GM19438 (cell line): ENCODE results near the gene MAML2.

Experiments
- ATAC-seq: cut with Tn5 transposase; IDR thresholded peaks from one replicate; pipeline ENCODE4 v1.9.1; 2021; ENCODE audit warnings: low read depth; ENCODE audit not compliant: unreplicated experiment

MAML2 gene

GRCh38 chr11:96242971-96243647 lies 99.9 kb downstream of the MAML2 start:
- ATAC-seq, result peak; percentile 92

- no peak for ATAC-seq
These were observed 100.7 kb downstream of the MAML2 start for GRCh38 chr11:96242191-96242847.

- no peak for ATAC-seq
These were observed 101.6 kb downstream of the MAML2 start for GRCh38 chr11:96241331-96241841.

GRCh38 chr11:96238563-96239135 lies 104.3 kb downstream of the MAML2 start:
- no peak for ATAC-seq

- no peak for ATAC-seq
These were observed 105.2 kb downstream of the MAML2 start for GRCh38 chr11:96237766-96238266.

GRCh38 chr11:96235751-96236150 lies 107.2 kb downstream of the MAML2 start:
- peak; percentile 85 for ATAC-seq

GRCh38 chr11:96234866-96235441 lies 108.0 kb downstream of the MAML2 start:
- no peak for ATAC-seq

GRCh38 chr11:96232132-96232531 lies 110.9 kb downstream of the MAML2 start:
- no peak for ATAC-seq

GRCh38 chr11:96230686-96231085 lies 112.3 kb downstream of the MAML2 start:
- ATAC-seq, result no peak

- no peak for ATAC-seq
These were observed 113.5 kb downstream of the MAML2 start for GRCh38 chr11:96229354-96229977.

GRCh38 chr11:96228910-96229309 lies 114.1 kb downstream of the MAML2 start:
- ATAC-seq, result no peak

- no peak for ATAC-seq
These were observed 114.5 kb downstream of the MAML2 start for GRCh38 chr11:96228473-96228891.

- no peak for ATAC-seq
These were observed 115.8 kb downstream of the MAML2 start for GRCh38 chr11:96227244-96227643.

- ATAC-seq, result no peak
These were observed 119.9 kb downstream of the MAML2 start for GRCh38 chr11:96223083-96223482.

- no peak for ATAC-seq
These were observed 120.9 kb downstream of the MAML2 start for GRCh38 chr11:96222102-96222501.

- ATAC-seq, result no peak
These were observed 121.5 kb downstream of the MAML2 start for GRCh38 chr11:96221244-96222070.

- no peak for ATAC-seq
These were observed 122.9 kb downstream of the MAML2 start for GRCh38 chr11:96219981-96220623.

- ATAC-seq, result no peak
These were observed 124.1 kb downstream of the MAML2 start for GRCh38 chr11:96218901-96219300.

GRCh38 chr11:96218006-96218405 lies 125.0 kb downstream of the MAML2 start:
- no peak for ATAC-seq
